GM23248 (cell line): Measurements from ENCODE around the gene ZSCAN5B.

Experiments used
- EZH2 ChIP-seq: fragments of 200-600 bp; sonication (generic); IDR thresholded peaks from 2 replicates; pipeline ENCODE4 v1.6.1; 2018; ENCODE audit warnings: antibody characterized with exemption, mild to moderate bottlenecking; ENCODE audit not compliant: insufficient read depth, poor library complexity, severe bottlenecking
- EZH2phosphoT487 ChIP-seq: fragments of 200-600 bp; sonication (generic); IDR thresholded peaks from 2 replicates; pipeline ENCODE4 v1.6.1; 2018; ENCODE audit warnings: antibody characterized with exemption, moderate library complexity, mild to moderate bottlenecking, low read depth; ENCODE audit not compliant: insufficient read depth

- no peak for TF ChIP-seq EZH2
- no peak for TF ChIP-seq EZH2phosphoT487
Measured at GRCh38 chr19:56142897-56143434, 54.6 kb downstream of the ZSCAN5B start.
